Measurements from ENCODE around the gene EIF4E1B.

Gene EIF4E1B

DNA sequence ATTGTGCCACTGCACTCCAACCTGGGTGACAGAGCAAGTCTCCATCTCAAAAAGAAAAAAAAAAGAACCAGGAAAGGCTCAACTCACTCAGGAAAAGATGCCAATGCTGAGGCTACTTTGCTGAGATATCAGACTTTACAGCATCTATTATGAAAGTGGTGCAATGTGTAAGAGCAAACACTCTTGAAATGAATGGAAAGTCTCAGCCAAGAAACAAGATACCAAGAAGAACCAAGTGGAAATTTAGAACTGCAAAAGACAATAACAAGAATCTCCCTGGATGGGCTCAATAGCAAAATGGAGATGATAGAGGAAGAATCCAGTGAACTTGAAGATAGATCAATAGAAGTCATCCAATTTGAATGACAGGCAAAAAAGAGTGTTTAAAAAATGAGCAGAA lies 54.5 kb downstream of the EIF4E1B start:
- peaks cover 5% of the 10 kb centered on the region; the same call in 1 of the 2 replicates for H3K9me3 ChIP-seq (ENCODE audit: control insufficient read depth, insufficient read depth, low read length)
- no peaks in the 10 kb centered on the region for H3F3A ChIP-seq (ENCODE audit: control insufficient read depth, insufficient read depth)
- H3K4me3 ChIP-seq (ENCODE audit: low read length): no peak overlapping the region
- H3K36me3 ChIP-seq (ENCODE audit: control insufficient read depth, low read length): no peaks in the 10 kb centered on the region
- H3K4me1 ChIP-seq (ENCODE audit: control insufficient read depth, low read length): no peaks in the 10 kb centered on the region
- no peaks in the 10 kb centered on the region for H3K9me2 ChIP-seq (replicated peaks; ENCODE audit: control insufficient read depth, low read length)
- H3K4me2 ChIP-seq (ENCODE audit: low read length): no peak overlapping the region
- H4K20me1 ChIP-seq (ENCODE audit: control insufficient read depth, insufficient read depth, low read depth, low read length): no peaks in the 10 kb centered on the region
- H3K27me3 ChIP-seq (ENCODE audit: control insufficient read depth, low read length): peaks cover 23% of the 10 kb centered on the region
- H3K27ac ChIP-seq (ENCODE audit: low read depth, low read length): no peak overlapping the region
- TF ChIP-seq CTCF (IDR thresholded peaks at IDR 0.05; ENCODE audit: low read depth, low read length, poor library complexity, severe bottlenecking) (no peak), EZH2phosphoT487 (IDR thresholded peaks at IDR 0.05; ENCODE audit: borderline replicate concordance, low read length) (no peak)
- no peaks in the 10 kb centered on the region for H3K79me2 ChIP-seq (ENCODE audit: control insufficient read depth, low read length)

GRCh38 chr5:176687247-176687646 lies 56.8 kb downstream of the EIF4E1B start:
- peaks cover 33% of the 10 kb centered on the region for H3K27me3 ChIP-seq (ENCODE audit: control insufficient read depth, low read length)
- TF ChIP-seq CTCF (IDR thresholded peaks at IDR 0.05; ENCODE audit: low read depth, low read length, poor library complexity, severe bottlenecking) (no peak), EZH2phosphoT487 (IDR thresholded peaks at IDR 0.05; ENCODE audit: borderline replicate concordance, low read length) (no peak)
- H3F3A ChIP-seq (ENCODE audit: control insufficient read depth, insufficient read depth): no peaks in the 10 kb centered on the region
- no peaks in the 10 kb centered on the region for H3K9me2 ChIP-seq (replicated peaks; ENCODE audit: control insufficient read depth, low read length)
- H4K20me1 ChIP-seq (ENCODE audit: control insufficient read depth, insufficient read depth, low read depth, low read length): no peaks in the 10 kb centered on the region
- no peaks in the 10 kb centered on the region for H3K36me3 ChIP-seq (ENCODE audit: control insufficient read depth, low read length)
- H3K9me3 ChIP-seq (ENCODE audit: control insufficient read depth, insufficient read depth, low read length): peaks cover 5% of the 10 kb centered on the region; the same call in 1 of the 2 replicates
- H3K4me3 ChIP-seq (ENCODE audit: low read length): no peak overlapping the region
- no peaks in the 10 kb centered on the region for H3K4me1 ChIP-seq (ENCODE audit: control insufficient read depth, low read length)
- no peaks in the 10 kb centered on the region for H3K79me2 ChIP-seq (ENCODE audit: control insufficient read depth, low read length)
- no peak overlapping the region for H3K27ac ChIP-seq (ENCODE audit: low read depth, low read length)
- no peak overlapping the region for H3K4me2 ChIP-seq (ENCODE audit: low read length)

GRCh38 chr5:176687881-176688280 lies 57.4 kb downstream of the EIF4E1B start:
- Histone ChIP-seq H3K79me2 (ENCODE audit: control insufficient read depth, low read length) (no peaks in the 10 kb centered on the region), H3K27me3 (ENCODE audit: control insufficient read depth, low read length) (peaks cover 34% of the 10 kb centered on the region), H3K9me2 (replicated peaks; ENCODE audit: control insufficient read depth, low read length) (no peaks in the 10 kb centered on the region), H3K27ac (ENCODE audit: low read depth, low read length) (no peak overlapping the region), H3K4me3 (ENCODE audit: low read length) (no peak overlapping the region), H3K9me3 (ENCODE audit: control insufficient read depth, insufficient read depth, low read length) (peaks cover 5% of the 10 kb centered on the region; the same call in 1 of the 2 replicates), H4K20me1 (ENCODE audit: control insufficient read depth, insufficient read depth, low read depth, low read length) (no peaks in the 10 kb centered on the region), H3K4me1 (ENCODE audit: control insufficient read depth, low read length) (no peaks in the 10 kb centered on the region), H3K4me2 (ENCODE audit: low read length) (no peak overlapping the region), H3K36me3 (ENCODE audit: control insufficient read depth, low read length) (no peaks in the 10 kb centered on the region), H3F3A (ENCODE audit: control insufficient read depth, insufficient read depth) (no peaks in the 10 kb centered on the region)
- TF ChIP-seq CTCF (IDR thresholded peaks at IDR 0.05; ENCODE audit: low read depth, low read length, poor library complexity, severe bottlenecking): no peak
- TF ChIP-seq EZH2phosphoT487 (IDR thresholded peaks at IDR 0.05; ENCODE audit: borderline replicate concordance, low read length): no peak

Data from DOHH2 (cell line).